GM19099 (cell line): Measurements from ENCODE around the gene ZBTB7C.

Experiments used
- POLR2A ChIP-seq: IDR thresholded peaks from 3 replicates; pipeline ENCODE4 v1.6.1; 2011; ENCODE audit warnings: low read depth; ENCODE audit not compliant: insufficient read length; ENCODE audit errors: extremely low read depth

Gene ZBTB7C

GRCh38 chr18:48371854-48372602, 37.2 kb downstream of the ZBTB7C start:
- TF ChIP-seq POLR2A: no peak

GRCh38 chr18:48367557-48367956, 41.6 kb downstream of the ZBTB7C start:
- TF ChIP-seq POLR2A: no peak

- no peak for TF ChIP-seq POLR2A
These were observed 43.2 kb downstream of the ZBTB7C start for GRCh38 chr18:48365965-48366364.

GRCh38 chr18:48364146-48364545, 45.0 kb downstream of the ZBTB7C start:
- TF ChIP-seq POLR2A: no peak

GRCh38 chr18:48363175-48363574, 46.0 kb downstream of the ZBTB7C start:
- TF ChIP-seq POLR2A: no peak

GRCh38 chr18:48361801-48362200, 47.4 kb downstream of the ZBTB7C start:
- TF ChIP-seq POLR2A: no peak

GRCh38 chr18:48360376-48361021, 48.7 kb downstream of the ZBTB7C start:
- no peak for TF ChIP-seq POLR2A

- TF ChIP-seq POLR2A: no peak
These were observed 49.6 kb downstream of the ZBTB7C start for GRCh38 chr18:48359626-48360025.

GRCh38 chr18:48358868-48359267, 50.3 kb downstream of the ZBTB7C start:
- no peak for TF ChIP-seq POLR2A

- TF ChIP-seq POLR2A: no peak
These were observed 52.1 kb downstream of the ZBTB7C start for GRCh38 chr18:48356909-48357631.

- TF ChIP-seq POLR2A: no peak
These were observed 52.9 kb downstream of the ZBTB7C start for GRCh38 chr18:48356151-48356745.

- no peak for TF ChIP-seq POLR2A
These were observed 53.7 kb downstream of the ZBTB7C start for GRCh38 chr18:48355276-48356115.

GRCh38 chr18:48354746-48355260, 54.4 kb downstream of the ZBTB7C start:
- TF ChIP-seq POLR2A: no peak

- TF ChIP-seq POLR2A: no peak
These were observed 57.0 kb downstream of the ZBTB7C start for GRCh38 chr18:48352051-48352755.
